GM21390 (cell line): ENCODE results near the gene BAZ2B.
A peak's percentile ranks its signal among the peaks of the same experiment; 100 is the strongest.

Experiments used
- ATAC-seq: cut with Tn5 transposase; IDR thresholded peaks from one replicate; pipeline ENCODE4 v1.9.1; 2021; ENCODE audit not compliant: unreplicated experiment

BAZ2B gene

DNA sequence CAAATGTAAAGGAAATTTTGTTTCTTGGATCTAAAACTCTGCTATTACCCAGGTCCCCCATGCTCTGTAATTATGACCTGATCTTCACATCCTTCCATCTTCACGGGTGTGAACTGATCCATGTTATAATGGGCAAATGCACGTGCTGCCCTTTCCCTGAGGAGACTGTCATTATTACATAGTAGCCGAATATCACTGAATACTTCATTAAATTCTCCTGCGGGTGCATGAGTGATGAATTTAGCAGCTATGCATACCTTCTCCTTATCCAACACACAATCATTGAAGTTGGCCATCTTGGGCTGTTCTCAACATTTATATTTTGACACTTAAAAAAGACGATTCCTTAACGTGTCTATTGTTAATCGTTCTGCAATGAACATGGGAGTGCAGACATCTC, 153.4 kb downstream of the BAZ2B start:
- no peak for ATAC-seq

DNA sequence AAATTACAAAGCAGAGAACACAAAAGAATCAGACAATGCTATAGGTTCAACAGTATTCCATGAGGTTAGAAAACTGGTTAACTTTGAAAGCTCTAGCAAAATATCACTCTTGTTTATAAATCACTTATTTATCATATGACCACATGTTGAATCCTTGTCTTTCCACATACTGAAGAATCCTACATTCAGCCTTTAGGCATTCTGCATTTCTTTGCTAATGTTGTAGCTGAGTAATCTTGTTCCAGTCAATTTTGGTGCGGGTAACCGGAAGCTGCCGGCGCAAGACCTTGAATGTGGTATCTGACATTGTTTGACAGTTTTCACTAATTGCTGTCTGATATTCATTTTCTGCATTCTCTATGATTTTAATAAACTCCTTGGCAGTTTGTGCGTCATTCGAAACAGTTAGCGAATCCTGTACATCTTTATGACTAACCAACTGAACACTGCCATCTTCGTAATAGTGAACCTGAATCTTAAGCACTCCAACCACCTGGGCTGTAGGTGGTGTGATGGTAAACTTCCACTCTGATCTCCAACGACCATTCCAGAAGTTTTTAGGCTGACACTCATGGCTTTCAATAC, 154.1 kb downstream of the BAZ2B start:
- no peak for ATAC-seq

DNA sequence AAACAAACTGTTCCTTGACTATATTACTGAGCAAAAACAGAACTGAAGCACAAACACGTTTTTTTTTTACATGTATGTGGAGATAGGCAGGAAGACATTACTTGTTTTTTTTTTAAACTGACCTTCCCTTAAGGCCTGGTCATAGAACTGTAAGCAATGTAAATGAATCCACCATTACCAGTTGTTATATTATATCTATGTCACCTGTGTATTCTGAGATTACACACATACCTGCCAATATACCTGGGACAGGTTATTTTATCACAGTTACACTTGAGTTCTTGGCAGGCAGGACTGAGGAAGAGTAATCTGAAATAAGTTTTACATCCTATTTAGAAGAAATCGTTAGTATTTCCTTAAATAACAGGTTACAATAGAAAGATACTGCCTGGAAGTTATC, 155.3 kb downstream of the BAZ2B start:
- ATAC-seq = no peak

DNA sequence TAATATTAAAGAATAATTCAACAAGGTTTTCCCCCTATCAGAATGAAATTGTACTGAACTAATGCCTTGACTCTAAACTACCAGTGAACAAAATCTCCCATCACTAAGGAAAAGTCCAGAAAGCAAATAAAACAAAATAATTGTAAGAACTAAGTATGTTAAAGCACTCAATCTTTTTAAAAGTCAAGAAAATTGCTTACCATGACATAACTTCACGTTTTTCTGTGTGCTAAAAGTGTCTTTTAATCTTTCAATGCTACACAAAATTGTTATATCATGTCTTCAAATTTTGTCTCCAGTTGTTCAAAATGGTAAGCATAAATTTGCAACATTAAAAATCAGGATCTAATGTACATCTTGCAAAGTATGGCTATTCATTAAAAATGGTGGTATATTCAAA, 156.1 kb downstream of the BAZ2B start:
- ATAC-seq = no peak

DNA sequence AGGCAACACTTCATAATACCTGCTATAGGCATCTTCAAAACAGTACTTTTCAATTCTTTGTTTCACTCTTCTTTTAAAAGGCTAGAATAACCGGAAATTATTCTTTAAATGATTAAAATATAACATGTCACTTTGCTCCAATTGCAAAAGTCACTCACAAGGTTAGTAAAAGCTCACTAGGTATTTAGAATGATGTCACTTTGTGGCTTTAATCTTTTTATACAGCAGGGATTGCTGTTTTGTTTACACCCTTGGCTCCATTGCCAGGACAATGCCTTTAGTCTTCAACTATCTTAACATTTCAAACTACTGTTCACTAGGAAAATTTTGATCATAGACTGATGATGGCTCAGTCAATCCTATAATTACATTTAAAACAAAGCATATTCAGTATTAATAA, 157.1 kb downstream of the BAZ2B start:
- ATAC-seq = no peak

DNA sequence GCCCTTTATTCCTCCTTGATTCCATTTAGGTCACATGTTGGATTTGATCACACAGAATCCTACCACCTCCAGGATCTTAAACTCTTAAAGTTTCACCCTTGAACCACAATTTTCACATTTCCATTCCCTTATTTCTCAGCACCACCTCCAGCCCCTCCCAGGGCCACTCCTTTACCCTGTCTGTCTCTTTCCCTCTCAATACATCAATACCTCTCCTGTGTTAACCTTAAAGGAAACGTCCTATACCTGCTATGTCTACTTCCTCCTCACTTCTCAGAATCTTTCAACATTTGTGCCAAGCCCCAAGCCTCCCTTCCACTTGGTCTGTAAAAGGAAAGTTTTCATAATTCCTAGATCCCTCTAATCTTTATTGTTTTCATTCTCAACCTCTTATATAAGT, 158.8 kb downstream of the BAZ2B start:
- ATAC-seq = no peak

DNA sequence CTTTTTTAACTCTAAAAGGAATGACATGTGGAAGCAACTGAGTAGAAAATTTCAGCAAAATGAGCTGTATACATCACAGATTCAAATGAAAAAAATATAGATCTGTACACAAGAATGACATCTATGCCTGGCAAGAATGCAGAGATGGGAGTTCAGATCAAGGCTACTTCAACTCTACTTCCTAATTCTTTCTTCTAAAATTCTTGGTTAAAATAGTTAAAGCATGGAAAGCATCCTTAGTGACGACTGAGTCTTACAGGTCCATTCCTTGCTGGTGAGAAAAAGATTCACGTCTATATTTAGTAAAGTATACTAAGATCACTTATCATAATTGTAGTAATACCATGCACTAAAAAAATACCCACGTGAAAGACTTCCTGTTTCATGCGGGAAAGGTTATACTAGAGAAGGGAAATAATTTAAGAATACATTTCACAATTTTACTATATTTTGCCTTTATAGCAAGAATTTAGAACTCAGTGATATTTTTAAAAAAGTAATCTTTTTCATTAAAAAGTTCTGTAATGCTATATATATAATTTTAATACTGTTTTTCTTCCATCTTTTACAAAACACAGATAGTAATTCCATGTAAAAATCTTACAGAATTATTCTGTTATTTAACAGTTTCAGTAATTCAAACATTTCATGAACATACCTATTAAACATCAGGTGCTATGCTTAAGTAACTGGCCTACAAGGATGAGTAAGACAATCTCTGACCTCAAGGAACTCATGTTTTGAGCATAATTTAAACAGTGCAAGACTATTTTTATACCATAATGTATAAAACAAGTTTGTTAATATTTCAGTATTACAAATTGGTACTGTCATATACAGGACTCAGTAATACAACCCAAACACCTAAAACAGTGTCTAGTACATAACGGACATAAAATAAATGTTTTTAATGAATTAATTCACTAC, 159.6 kb downstream of the BAZ2B start:
- peak; percentile 54 for ATAC-seq

DNA sequence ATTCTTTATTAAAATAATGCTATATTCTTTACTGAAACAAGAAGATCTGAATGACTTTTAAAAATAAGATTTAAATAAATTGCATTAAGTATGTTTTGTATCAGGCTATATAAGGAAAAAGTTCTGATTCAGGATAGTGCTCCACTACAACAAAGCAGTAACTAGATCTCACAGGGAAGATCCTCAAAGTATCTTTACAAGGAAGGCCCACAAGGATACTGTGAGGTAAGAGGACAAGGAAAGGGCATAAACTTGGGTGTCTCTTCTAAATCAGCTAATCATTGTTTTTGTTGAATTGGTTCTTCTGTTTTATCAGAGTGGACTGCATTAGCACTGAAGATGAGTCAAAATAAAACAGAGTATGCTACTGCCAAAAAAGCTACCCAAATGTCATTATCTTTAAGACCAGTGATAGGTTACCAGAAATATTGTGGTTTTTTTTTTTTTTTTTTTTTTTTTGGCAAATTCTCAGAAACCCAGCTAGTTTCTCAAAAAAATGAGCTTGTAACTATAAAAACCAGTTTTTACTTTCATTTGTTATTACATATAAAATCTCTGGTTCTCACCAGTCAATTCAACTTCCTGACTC, 160.9 kb downstream of the BAZ2B start:
- ATAC-seq = no peak

DNA sequence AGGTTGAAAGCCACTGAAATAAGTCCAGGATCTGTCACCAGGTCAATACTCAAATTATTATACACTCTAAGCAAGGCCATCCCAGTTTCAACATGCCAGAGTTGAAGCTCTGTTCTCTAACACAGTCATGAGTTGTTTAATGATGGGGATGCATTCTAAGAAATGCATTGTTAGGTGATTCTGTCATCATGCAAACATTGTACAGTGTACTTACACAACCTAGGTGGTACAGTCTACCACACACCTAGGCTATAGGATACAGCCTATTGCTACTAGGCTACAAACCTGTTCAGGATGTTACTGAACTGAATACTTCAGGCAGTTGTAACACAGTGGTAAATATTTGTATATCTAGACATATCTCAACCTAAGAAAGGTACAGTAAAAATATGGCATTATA, 162.2 kb downstream of the BAZ2B start:
- ATAC-seq = no peak

DNA sequence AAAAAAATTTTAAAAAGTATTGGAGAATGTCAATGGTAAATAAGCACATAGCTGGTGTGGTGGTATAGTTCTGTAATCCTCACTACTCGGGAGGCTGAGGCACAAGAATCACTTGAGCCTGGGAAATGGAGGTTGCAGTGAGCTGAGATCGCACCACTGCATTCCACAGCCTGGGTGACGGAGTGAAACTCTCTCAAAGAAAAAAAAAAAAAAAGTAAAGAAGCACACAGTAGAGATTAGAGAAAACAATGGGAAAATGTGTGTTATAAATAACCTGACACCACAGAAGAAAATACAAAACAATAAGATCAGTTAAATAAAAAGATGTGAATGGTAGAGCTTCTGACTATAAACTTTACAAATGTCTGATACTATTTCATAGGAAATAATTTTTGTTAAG, 166.2 kb downstream of the BAZ2B start:
- no peak for ATAC-seq

DNA sequence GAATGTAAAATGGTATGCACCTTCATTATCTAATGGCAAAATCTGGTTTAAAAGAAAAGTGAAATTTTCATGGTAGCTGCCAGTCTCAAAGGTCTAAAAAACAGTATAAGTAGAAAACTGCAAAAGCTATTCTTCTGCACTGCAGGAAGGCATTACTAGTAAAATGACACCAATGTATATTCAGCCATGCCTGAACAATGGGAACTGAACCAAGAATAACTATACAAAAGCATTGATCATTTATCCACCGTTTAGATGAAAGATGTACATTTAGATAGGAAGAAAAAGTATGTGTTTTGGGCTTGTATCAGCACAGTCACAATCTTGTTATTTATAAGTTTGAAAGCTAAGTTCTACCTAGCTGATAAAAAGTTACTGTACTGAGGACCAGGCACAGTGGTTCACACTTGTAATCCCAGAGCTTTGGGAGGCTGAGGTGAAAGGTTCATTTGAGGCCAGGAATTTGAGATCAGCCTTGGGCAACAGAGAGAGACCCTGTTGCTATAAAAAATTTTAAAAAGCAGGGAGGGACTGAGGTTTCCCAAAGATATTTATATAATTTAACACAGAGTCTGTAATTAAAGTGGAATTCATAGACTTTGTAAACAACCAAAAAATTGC, 166.7 kb downstream of the BAZ2B start:
- no peak for ATAC-seq

DNA sequence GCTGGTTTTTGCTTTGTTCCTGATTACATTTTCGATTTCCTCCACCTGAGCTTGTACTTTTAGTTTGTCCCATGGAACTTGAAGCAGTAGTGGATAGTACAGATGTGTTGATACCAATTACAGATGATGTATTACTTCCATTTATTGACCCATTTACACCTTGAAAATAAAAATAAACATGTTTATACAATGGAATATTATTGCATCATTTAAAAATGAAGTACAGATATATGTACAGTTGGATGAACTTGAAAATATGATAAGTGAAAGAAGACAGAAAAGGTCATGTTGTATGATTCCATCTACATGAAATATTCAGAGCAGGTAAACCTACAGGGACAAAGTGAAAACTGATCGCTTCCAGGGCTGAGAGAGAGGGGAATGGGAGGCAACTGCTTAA, 169.5 kb downstream of the BAZ2B start:
- ATAC-seq = no peak

DNA sequence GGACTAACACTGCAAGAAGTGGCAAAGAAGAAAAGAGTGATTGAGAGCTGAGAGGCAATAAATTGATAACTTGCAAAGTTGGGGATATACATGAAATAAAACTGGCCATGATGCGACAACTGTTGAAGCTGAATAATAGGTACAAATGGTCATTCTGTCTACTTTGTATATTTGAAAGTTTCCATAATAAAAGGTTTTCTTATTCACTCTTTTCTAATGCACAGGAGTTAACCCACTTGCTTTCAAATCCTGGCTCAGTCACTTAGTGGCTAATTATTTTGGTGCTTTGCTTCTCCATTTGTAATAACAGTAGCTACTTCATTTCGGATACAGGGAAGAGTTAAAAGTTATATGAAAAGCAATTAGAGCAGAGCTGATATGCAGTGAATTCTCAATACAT, 170.1 kb downstream of the BAZ2B start:
- no peak for ATAC-seq

DNA sequence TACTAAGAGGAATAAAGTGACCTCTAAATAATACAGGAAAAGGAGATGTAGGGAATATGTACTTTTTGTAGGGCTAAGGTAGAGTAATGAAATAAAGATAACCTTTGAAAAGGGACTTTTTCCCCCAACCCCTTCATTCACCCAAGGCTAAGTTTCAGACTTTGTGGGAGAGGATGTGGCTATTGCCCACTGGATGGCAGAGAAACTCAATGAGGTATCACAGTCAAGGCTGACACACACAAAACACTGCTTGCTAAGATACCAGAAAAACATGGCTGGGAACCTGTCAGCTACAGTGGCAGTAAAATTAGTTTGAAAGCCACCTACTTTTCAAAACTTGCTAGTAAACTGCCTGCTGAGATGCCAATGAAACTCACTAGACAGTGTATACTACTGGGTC, 171.0 kb downstream of the BAZ2B start:
- ATAC-seq = no peak

DNA sequence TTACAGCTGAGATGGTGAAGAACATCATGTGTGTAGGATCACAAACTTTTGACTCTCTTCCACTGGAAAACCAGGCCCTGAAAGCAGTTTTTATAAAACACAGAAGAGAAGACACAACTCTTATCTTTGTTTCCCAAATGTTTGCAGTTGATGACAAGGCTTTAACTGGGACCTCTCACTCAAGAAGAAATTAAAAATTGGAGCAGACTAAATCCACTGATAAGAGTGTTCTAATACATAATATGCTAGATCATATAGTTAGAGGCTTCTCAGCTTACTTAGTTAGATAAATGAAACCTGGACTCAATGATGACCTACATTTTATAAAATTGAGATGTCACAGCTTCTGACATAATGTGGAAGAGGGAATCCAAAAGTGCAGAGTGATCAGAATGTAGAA, 171.6 kb downstream of the BAZ2B start:
- ATAC-seq = no peak

DNA sequence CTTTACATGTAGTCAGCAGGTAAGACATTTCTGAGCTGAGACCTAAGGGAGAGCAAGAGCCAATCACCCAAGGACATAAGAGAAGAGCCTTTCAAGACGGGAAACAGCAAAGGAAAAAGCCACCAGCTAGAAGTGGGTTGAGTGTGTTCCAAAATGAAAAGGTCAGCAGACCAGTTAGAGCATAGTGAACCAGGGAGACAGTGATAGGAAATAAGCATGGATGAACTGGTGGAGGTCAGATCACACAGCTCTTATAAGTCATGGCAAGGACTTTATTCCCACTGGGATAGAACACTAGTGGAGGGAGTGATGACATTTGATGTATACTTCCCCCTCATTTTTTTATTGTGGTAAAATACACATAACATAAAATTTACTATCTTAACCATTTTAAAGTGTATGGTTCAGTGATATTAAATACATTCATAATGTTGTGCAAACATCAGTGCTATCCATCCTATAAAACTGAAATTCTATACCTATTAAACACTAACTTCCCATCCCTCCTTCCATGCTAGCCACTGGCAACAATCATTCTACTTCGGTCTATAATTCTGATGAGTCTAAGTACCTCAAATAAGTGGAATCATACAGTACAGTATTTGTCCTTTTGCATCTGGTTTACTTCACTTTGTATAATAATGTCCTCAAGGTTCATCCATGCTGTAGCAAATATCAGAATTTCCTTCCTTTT, 174.0 kb downstream of the BAZ2B start:
- ATAC-seq = no peak

DNA sequence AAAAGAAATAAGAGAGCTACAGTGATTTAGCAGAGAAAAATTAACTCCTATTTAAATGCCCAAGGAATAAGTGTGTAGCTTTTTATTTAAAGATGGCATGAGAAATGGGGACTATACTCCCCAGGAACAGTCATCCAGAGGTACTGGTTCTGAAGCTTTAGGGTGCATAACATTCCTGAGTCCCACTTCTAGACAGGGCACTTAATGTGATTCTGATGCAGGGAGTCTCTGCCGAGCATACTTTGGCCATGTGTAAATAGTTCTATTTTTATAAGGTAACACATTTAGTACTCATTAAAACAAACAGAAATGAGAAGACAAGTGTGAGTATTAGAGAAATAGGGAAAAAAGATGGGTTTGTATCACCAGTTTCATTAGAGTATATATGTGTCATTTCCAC, 175.2 kb downstream of the BAZ2B start:
- no peak for ATAC-seq

DNA sequence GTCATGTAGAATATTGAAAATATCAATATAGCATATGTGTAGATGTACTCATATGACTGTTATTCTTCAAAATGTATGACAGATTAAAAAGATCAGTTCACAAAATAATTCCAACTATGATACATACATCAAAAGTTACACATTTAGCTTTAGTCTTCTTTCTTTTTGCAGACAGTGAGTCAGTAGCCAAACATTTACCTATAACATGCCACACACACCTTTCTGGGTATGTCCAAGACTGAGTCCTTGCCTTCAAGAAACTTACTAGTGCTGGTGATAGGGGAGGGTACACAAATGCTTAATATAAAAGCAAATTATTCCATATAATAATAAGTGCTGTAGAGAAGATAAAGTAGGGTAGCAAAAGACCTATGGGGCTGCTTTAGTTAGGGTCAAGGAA, 176.9 kb downstream of the BAZ2B start:
- no peak for ATAC-seq

DNA sequence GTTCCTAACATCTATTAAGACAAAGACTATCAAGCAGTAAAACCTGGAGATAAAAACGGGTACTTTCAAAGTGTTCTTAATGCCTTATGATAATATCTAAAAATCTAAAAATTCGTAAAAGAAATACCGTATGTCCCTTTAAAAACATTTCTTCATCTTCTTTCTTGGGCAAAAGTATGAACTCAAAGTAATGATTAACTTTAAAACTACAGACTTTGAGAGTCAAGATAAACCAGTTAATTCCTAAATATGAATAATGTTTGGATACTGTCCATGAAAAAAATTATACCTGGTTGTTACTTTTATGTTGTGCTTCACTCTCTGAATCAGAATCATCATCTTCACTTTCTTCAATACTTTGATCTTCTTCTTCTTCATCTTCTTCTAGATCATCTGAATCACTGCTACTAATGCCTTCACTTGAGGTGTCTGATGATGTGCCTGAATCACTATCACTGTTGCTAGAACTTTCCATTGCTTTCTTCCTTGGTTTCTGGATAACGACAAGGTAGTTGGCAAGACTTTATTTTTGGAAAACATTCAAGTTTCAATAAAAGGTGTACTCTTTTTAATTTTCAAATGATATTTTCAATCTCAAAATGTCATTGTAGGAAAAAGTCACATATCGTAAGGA, 177.5 kb downstream of the BAZ2B start:
- ATAC-seq = no peak

DNA sequence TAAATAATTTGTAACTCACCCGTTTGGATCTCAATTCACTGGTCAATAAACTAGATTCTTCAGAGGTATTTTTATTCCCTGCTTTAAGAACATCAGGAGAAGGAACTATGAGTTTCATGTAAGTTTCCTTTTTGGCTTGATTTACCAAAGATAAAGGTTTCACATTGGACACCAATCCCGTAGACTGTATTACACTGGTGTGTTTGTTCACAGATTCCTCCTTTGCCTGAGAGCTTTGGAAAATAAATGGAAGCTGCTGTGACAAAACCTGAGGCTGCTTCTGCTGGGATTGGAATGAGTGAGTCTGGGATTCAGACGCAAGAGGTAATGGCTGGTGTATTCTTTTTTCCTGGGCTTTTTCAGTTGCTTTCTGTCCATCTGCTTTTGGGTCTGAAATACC, 178.1 kb downstream of the BAZ2B start:
- no peak for ATAC-seq

DNA sequence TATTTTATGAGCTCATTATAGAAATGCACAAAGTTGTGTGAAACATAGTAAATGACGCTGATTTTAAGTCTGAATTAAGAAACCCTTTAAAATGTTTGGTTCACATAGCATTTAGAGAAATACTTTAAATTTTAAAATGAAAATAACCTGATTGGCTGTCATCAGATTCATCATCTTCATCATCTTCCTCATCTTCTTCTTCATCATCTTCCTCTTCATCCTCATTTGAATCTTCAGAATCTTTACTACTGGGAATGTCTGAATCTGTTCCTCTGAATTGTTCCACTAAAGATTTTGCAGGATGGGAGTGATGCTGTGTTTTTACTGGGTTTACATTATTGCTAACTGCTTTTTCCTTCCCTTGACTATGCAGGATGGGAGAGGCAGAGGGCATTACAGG, 183.7 kb downstream of the BAZ2B start:
- no peak for ATAC-seq
